HepG2 (cell line): Measurements from ENCODE around the gene TXNL4A. TPM values are rescaled to one million over a fixed set of nuclear protein-coding genes. Genes with fewer than 3 reads are reported as not detected.

Source experiments
- AHR ChIP-seq: IDR thresholded peaks from 2 replicates; pipeline ENCODE4 v1.6.1; 2018; ENCODE audit warnings: missing genetic modification reagents, missing compliant biosample characterization
- DNMT1 ChIP-seq: sonication (generic); formaldehyde crosslinking; IDR thresholded peaks from 2 replicates; pipeline ENCODE4 v1.5.1; 2020; ENCODE audit warnings: mild to moderate bottlenecking, missing genetic modification reagents
- EED ChIP-seq: sonication (generic); formaldehyde crosslinking; IDR thresholded peaks from 2 replicates; pipeline ENCODE4 v1.5.0; 2020; ENCODE audit warnings: mild to moderate bottlenecking, missing genetic modification reagents
- ESRRA ChIP-seq: sonication (generic); formaldehyde crosslinking; IDR thresholded peaks from 2 replicates; pipeline ENCODE4 v1.5.1; 2020; ENCODE audit warnings: mild to moderate bottlenecking, low read depth, missing genetic modification reagents
- ETV6 ChIP-seq: sonication (generic); formaldehyde crosslinking; conservative IDR thresholded peaks from 2 replicates; pipeline ENCODE4 v1.4.0; 2020; ENCODE audit warnings: missing genetic modification reagents
- IKZF1 ChIP-seq: fragments of 450-650 bp; IDR thresholded peaks from 2 replicates; pipeline ENCODE4 v1.7.1; 2016
- MAFK ChIP-seq, 2 experiments: IDR thresholded peaks in 1 of 2; conservative IDR thresholded peaks in 1 of 2; 2 replicates each; pipeline ENCODE4 v1.6.1; 2011; ENCODE audit warnings: improper control_type of control experiment in 2 of 2, low read length in 2 of 2
- MIER2 ChIP-seq: IDR thresholded peaks from 2 replicates; pipeline ENCODE4 v1.6.1; 2016; ENCODE audit warnings: missing biosample characterization, missing genetic modification reagents
- MIXL1 ChIP-seq: IDR thresholded peaks from 2 replicates; pipeline ENCODE4 v1.6.1; 2016
- PHF21A ChIP-seq: sonication (generic); formaldehyde crosslinking; IDR thresholded peaks from 2 replicates; pipeline ENCODE4 v1.5.0; 2020; ENCODE audit warnings: mild to moderate bottlenecking, missing genetic modification reagents
- SALL2 ChIP-seq: sonication (generic); formaldehyde crosslinking; IDR thresholded peaks from 2 replicates; pipeline ENCODE4 v1.8.1; 2023; ENCODE audit warnings: mild to moderate bottlenecking, missing genetic modification reagents, inconsistent platforms
- ZMYM2 ChIP-seq: sonication (generic); formaldehyde crosslinking; IDR thresholded peaks from 2 replicates; pipeline ENCODE4 v1.8.0; 2022; ENCODE audit warnings: mild to moderate bottlenecking, missing genetic modification reagents
- ZNF160 ChIP-seq: sonication (generic); formaldehyde crosslinking; IDR thresholded peaks from 2 replicates; pipeline ENCODE4 v1.8.0; 2022; ENCODE audit warnings: mild to moderate bottlenecking, inconsistent platforms, missing genetic modification reagents
- ZNF24 ChIP-seq: fragments of 450-650 bp; IDR thresholded peaks from 2 replicates; pipeline ENCODE4 v1.6.1; 2017; ENCODE audit warnings: antibody characterized with exemption, mild to moderate bottlenecking
- ZNF256 ChIP-seq: sonication (generic); formaldehyde crosslinking; conservative IDR thresholded peaks from 2 replicates; pipeline ENCODE4 v1.4.0; 2020; ENCODE audit warnings: missing genetic modification reagents
- ZNF33A ChIP-seq: sonication (generic); formaldehyde crosslinking; IDR thresholded peaks from 2 replicates; pipeline ENCODE4 v1.5.1; 2020; ENCODE audit warnings: missing genetic modification reagents, mild to moderate bottlenecking, moderate library complexity, borderline replicate concordance
- ZNF33B ChIP-seq: sonication (generic); formaldehyde crosslinking; IDR thresholded peaks from 2 replicates; pipeline ENCODE4 v1.5.1; 2020; ENCODE audit warnings: mild to moderate bottlenecking, missing genetic modification reagents
- ZNF354B ChIP-seq: sonication (generic); formaldehyde crosslinking; IDR thresholded peaks from 2 replicates; pipeline ENCODE4 v1.8.0; 2022; ENCODE audit warnings: mild to moderate bottlenecking, missing genetic modification reagents
- ZNF589 ChIP-seq: sonication (generic); formaldehyde crosslinking; conservative IDR thresholded peaks from 2 replicates; pipeline ENCODE4 v1.8.0; 2022; ENCODE audit warnings: mild to moderate bottlenecking, moderate library complexity, missing genetic modification reagents
- ZSCAN12 ChIP-seq: sonication (generic); formaldehyde crosslinking; IDR thresholded peaks from 2 replicates; pipeline ENCODE4 v1.9.0; 2021; ENCODE audit warnings: mild to moderate bottlenecking, missing genetic modification reagents
- polyA plus RNA-seq, 8 experiments: library from polyadenylated mRNA; depleted of rRNA in 3 of 8; stranded (reverse) in 7 of 8; unstranded in 1 of 8; fragments of >200 nt; fragmentation: Illumina TruSeq in 4 of 8; extraction: Trizol in 4 of 8; gene quantifications; 2 replicates each; pipeline versions ENCODE4 v1.2.1 to v1.2.3, GENCODE V29; 2011 to 2016; ENCODE audit warnings: low read depth in 4 of 8, missing spikeins in 1 of 8, mixed read lengths in 1 of 8; ENCODE audit not compliant: insufficient read depth in 1 of 8
- total RNA-seq, 5 experiments: library from RNA; depleted of rRNA; stranded (reverse); fragments of >200 nt; fragmentation: Illumina TruSeq; extraction: Trizol; gene quantifications; 2 replicates each; pipeline ENCODE4 v1.2.3, GENCODE V29; 2016; ENCODE audit warnings: low read depth in 1 of 5
- TF ChIP-seq, protein P1 (sequence below): sonication (generic); formaldehyde crosslinking; IDR thresholded peaks from 2 replicates; pipeline ENCODE4 v1.8.0; 2022; ENCODE audit warnings: mild to moderate bottlenecking, missing genetic modification reagents, borderline replicate concordance
- TF ChIP-seq, protein P2 (sequence below): sonication (generic); formaldehyde crosslinking; IDR thresholded peaks from 2 replicates; pipeline ENCODE4 v1.8.0; 2022; ENCODE audit warnings: mild to moderate bottlenecking, missing genetic modification reagents
- TF ChIP-seq, protein P3 (sequence below): sonication (generic); formaldehyde crosslinking; IDR thresholded peaks from 2 replicates; pipeline ENCODE4 v1.9.0; 2022; ENCODE audit warnings: low read depth, missing genetic modification reagents
- TF ChIP-seq, protein P4 (sequence below): sonication (generic); formaldehyde crosslinking; conservative IDR thresholded peaks from 2 replicates; pipeline ENCODE4 v1.5.0; 2020; ENCODE audit warnings: missing genetic modification reagents

The TXNL4A gene
- total and polyA plus RNA-seq, 2 of the 13 experiments (the other 11 are each of a cell fraction or from before 2014, with no cell fraction given), result 172 to 202 TPM

DNA sequence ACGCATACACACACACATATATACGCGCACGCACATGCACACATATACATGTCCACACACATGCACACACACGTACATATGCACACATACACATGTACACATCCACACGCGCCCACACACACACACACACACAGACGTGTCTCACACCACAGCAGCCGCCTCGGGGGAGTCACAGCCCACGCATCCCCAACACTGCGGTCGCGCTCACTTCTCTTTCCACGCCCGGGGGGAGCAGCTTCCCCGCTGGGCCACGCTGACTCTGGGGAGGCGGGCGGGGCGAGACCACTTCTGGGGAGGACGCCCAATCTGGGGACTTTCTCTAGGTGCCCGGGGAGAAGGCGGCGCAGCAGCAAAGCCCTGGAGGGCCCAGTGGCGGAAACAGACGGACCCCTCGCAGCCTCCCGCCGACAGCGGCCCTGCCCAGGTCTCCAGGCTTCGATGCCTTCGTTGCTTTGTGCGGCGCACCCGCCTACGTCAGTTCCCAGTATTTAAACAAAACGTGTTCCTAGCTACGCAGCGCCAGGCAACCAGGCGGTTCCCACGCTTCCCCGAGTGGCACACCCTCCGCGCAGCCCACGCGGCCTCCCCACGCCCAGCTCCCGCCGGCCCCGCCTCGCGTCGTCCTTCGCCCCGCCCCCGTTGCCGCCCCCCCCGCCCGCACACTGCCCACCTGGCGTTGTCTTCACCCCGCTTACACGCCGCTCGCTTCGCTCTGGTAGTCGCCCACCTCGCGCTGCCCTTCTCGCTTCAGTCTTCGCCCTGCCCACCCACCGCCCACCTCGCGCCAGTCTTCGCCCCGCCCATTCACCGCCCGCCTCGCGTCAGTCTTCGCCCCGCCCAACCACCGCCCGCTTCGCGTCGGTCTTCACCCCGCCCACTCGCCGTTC lies 45.1 kb upstream of the TXNL4A start (continued):
- no peak for TF ChIP-seq ZNF24
- TF ChIP-seq MAFK (conservative IDR thresholded peaks at IDR 0.05 in 1 of 2, IDR thresholded peaks at IDR 0.05 in 1 of 2; ENCODE audit: low read length in 2 of 2), result no peak
- TF ChIP-seq ZSCAN12 (CRISPR knock-in tag), result no peak
- no peak for TF ChIP-seq IKZF1
- TF ChIP-seq MIER2, result no peak
- TF ChIP-seq ZNF33B (CRISPR knock-in tag), result no peak
- TF ChIP-seq, protein P1, sequence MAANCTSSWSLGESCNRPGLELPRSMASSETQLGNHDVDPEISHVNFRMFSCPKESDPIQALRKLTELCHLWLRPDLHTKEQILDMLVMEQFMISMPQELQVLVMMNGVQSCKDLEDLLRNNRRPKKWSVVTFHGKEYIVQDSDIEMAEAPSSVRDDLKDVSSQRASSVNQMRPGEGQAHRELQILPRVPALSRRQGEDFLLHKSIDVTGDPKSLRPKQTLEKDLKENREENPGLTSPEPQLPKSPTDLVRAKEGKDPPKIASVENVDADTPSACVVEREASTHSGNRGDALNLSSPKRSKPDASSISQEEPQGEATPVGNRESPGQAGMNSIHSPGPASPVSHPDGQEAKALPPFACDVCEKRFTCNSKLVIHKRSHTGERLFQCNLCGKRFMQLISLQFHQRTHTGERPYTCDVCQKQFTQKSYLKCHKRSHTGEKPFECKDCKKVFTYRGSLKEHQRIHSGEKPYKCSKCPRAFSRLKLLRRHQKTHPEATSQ (CRISPR knock-in tag), result no peak
- no peak for TF ChIP-seq ESRRA (CRISPR knock-in tag)
- TF ChIP-seq MIXL1 (CRISPR knock-in tag), result no peak
- TF ChIP-seq EED (CRISPR knock-in tag), result peak; percentile 67; the same call in 1 of the 2 replicates
- no peak for TF ChIP-seq ZNF160 (CRISPR knock-in tag)
- no peak for TF ChIP-seq DNMT1 (CRISPR knock-in tag)
- TF ChIP-seq AHR (CRISPR knock-in tag), result peak; percentile 46; the same call in 1 of the 2 replicates
- no peak for TF ChIP-seq PHF21A (CRISPR knock-in tag)
- no peak for TF ChIP-seq ZNF256 (CRISPR knock-in tag)
- no peak for TF ChIP-seq SALL2 (CRISPR knock-in tag)
- TF ChIP-seq ZNF354B (CRISPR knock-in tag), result no peak
- TF ChIP-seq, protein P2, sequence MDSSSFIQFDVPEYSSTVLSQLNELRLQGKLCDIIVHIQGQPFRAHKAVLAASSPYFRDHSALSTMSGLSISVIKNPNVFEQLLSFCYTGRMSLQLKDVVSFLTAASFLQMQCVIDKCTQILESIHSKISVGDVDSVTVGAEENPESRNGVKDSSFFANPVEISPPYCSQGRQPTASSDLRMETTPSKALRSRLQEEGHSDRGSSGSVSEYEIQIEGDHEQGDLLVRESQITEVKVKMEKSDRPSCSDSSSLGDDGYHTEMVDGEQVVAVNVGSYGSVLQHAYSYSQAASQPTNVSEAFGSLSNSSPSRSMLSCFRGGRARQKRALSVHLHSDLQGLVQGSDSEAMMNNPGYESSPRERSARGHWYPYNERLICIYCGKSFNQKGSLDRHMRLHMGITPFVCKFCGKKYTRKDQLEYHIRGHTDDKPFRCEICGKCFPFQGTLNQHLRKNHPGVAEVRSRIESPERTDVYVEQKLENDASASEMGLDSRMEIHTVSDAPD, result no peak
- 0 out of 2 replicates have a peak, but pooled peaks have one; percentile 26 for TF ChIP-seq ZNF589 (CRISPR knock-in tag)
- no peak for TF ChIP-seq ZNF33A (CRISPR knock-in tag)
- TF ChIP-seq ETV6 (CRISPR knock-in tag), result no peak
- TF ChIP-seq, protein P3, sequence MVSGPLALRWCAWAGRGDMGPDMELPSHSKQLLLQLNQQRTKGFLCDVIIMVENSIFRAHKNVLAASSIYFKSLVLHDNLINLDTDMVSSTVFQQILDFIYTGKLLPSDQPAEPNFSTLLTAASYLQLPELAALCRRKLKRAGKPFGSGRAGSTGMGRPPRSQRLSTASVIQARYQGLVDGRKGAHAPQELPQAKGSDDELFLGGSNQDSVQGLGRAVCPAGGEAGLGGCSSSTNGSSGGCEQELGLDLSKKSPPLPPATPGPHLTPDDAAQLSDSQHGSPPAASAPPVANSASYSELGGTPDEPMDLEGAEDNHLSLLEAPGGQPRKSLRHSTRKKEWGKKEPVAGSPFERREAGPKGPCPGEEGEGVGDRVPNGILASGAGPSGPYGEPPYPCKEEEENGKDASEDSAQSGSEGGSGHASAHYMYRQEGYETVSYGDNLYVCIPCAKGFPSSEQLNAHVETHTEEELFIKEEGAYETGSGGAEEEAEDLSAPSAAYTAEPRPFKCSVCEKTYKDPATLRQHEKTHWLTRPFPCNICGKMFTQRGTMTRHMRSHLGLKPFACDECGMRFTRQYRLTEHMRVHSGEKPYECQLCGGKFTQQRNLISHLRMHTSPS, result 0 out of 2 replicates have a peak, but pooled peaks have one; percentile 40
- TF ChIP-seq, protein P4, sequence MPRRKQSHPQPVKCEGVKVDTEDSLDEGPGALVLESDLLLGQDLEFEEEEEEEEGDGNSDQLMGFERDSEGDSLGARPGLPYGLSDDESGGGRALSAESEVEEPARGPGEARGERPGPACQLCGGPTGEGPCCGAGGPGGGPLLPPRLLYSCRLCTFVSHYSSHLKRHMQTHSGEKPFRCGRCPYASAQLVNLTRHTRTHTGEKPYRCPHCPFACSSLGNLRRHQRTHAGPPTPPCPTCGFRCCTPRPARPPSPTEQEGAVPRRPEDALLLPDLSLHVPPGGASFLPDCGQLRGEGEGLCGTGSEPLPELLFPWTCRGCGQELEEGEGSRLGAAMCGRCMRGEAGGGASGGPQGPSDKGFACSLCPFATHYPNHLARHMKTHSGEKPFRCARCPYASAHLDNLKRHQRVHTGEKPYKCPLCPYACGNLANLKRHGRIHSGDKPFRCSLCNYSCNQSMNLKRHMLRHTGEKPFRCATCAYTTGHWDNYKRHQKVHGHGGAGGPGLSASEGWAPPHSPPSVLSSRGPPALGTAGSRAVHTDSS (CRISPR knock-in tag), result no peak
- no peak for TF ChIP-seq ZMYM2 (CRISPR knock-in tag)
